GM21526 (cell line): ENCODE results near the gene B2M.

Source experiments
- ATAC-seq: cut with Tn5 transposase; IDR thresholded peaks from one replicate; pipeline ENCODE4 v1.9.1; 2021; ENCODE audit warnings: moderate library complexity; ENCODE audit not compliant: unreplicated experiment, low FRiP score

The B2M gene

GRCh38 chr15:44765036-44765435 lies 53.7 kb downstream of the B2M start:
- ATAC-seq = no peak
